Mucosa of gallbladder (tissue), 1 donor: ENCODE results near the gene ZFP57. TPM values are rescaled to one million over a fixed set of nuclear protein-coding genes. Genes with fewer than 3 reads are reported as not detected.

ENCODE experiments used
- DNase-seq: peaks from one replicate; pipeline ENCODE4 v3.0.0-alpha.2; 2020; ENCODE audit warnings: low spot score
- total RNA-seq: library from RNA; stranded (reverse); gene quantifications from one replicate; pipeline ENCODE4 v1.2.1, GENCODE V29; 2021
- donor health status: DM: no; HTN: no; CAD: no.

The ZFP57 gene
- total RNA-seq, 1 donor from 2014 or later = 0.12 TPM

DNA sequence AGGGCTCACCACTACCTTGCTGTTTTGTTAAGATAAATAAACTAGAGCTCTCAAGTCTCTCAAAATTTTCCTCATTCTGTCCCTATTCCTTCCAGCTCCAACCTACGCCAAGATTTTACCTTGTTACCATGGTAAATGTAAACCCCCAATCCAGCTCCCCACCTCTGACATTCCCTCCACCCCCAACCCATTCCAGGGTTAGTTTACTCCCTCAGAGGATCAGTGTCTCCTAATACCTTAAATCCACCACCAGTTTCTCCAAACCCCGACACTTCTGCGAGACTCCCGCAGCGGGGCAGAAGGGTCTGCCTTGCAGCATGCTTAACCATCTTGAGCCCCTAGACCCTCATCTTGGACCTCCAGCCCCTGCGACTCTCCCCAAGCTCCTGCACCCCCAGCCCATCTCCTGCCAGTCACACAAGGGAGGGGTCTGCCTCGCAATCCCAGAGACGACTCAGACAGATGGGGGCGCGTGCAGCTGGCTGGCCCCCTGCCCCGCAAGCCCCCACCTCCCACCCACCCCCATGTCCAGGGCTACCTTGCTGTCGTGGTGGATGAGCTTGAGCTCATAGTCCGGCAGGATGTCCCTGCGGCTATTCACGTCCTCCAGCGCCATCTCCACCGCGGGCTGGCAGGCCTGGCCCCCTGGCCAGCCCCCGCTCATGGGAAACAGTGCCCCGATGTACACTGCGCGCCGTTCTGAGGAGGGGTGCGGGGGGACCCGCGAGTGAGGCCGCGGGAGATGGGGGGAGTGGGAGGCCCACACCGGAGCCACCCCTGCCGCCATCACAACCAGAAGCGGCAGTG lies 53.8 kb downstream of the ZFP57 start:
- no peak for DNase-seq

DNA sequence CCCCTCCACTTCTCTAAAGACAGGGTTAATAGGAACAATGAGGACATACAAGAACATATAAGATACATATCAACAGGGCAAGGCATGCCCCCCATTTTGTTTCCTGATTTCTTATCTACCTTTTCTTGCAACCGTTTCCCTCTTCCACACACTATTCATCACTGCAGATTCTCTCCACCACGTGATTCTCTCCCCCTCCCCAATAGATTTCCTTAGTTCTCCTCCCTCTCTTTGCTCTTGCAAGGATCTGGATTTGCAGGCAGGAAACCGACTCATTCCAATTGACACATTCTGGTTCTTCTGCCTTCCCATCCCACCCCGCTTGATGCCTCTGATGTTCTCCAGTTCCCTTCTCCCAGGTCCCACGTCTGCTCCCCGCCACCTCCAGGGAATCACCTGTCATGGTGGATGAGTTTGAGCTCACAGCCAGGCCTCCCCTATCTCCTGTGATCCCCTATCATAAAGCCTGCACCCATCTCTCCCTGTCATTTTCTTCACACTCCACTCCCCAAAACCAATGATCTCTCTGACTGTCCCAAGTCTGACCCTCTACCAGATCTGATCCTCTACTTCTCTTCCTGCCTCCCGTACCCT lies 55.5 kb downstream of the ZFP57 start:
- DNase-seq = no peak

DNA sequence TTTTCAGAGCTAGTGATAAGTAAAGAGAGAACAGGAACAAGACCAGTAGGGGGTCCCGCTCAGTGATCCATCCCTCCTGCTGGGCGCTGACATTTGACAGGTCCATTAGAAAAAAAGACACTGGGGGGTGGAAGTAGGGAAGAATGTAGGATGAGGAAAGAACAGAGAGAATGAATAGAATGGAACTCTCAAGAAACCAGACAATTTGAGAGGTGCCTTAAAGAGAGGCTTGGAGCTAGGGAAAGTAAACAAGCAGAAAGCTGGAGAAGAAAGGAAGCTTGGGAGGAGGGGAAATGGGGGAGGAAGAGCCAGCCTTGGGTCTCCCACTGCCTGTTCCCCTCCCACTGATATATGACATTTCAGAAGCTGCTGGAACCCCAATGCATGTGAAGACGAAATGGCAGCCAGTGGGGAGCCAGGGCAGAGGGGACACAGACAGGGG lies 56.4 kb downstream of the ZFP57 start:
- no peak for DNase-seq

Other genes starting within 250 kb of the ZFP57 start
- gene OR10C1, start 241.8 kb downstream of the ZFP57 start, total RNA-seq = not detected
- gene OR11A1, start 224.1 kb downstream of the ZFP57 start, total RNA-seq = not detected
- gene OR2H1, start 224.0 kb downstream of the ZFP57 start, total RNA-seq = not detected
- gene MAS1L, start 193.2 kb downstream of the ZFP57 start, total RNA-seq = 0.26 TPM
- gene UBD, start 121.4 kb downstream of the ZFP57 start, total RNA-seq = not detected
- not detected for gene OR2H2, start 96.0 kb downstream of the ZFP57 start, total RNA-seq
- gene GABBR1, start 48.0 kb downstream of the ZFP57 start, total RNA-seq = 52.4 TPM
- gene MOG, start 24.1 kb downstream of the ZFP57 start, total RNA-seq = not detected
- gene HLA-F, start 42.3 kb upstream of the ZFP57 start, total RNA-seq = 87.3 TPM
- gene HLA-G, start 146.7 kb upstream of the ZFP57 start, total RNA-seq = 0.52 TPM